ENCODE data around the gene BCAS3.

BCAS3 gene

DNA sequence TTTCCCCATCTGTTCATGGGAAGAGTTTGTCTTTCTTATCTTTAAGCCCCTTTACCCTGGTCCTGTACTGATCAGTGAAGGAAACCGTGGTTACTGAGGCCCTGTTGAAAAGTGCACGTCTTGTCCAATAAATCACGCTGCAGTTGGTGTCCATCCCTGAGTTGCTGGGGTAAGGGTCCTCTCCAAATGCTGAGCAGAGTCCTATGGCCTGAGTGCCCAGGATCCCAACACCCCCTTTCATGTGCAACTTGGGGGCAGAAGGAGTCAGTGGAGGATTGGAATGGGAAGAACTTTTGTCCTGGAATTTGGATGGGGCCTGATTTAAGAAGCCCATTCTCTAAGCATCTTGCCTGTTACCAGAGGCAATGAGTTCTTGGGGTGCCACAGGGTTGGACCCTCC, 715.0 kb downstream of the BCAS3 start:
- no peak for DNase-seq

DNA sequence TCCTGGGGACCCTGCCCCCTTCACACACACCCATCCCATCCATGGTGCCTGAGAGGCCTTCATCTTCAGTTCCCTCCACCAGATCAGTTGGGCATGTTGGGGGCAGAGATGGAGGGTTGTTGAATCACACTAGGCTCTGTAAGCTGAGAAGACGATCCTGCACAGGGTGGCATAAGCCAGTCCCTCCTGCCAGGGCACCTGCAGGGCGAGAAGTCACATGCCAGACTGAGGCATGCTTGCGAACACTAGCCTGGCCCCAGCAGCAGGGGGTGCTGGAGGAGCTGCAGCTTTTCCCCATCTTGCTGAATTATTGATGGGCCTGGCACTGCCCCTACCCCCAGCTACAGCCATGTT, 715.9 kb downstream of the BCAS3 start:
- no peak for DNase-seq

GRCh38 chr17:61393904-61394629, 716.4 kb downstream of the BCAS3 start:
- DNase-seq: no peak

DNA sequence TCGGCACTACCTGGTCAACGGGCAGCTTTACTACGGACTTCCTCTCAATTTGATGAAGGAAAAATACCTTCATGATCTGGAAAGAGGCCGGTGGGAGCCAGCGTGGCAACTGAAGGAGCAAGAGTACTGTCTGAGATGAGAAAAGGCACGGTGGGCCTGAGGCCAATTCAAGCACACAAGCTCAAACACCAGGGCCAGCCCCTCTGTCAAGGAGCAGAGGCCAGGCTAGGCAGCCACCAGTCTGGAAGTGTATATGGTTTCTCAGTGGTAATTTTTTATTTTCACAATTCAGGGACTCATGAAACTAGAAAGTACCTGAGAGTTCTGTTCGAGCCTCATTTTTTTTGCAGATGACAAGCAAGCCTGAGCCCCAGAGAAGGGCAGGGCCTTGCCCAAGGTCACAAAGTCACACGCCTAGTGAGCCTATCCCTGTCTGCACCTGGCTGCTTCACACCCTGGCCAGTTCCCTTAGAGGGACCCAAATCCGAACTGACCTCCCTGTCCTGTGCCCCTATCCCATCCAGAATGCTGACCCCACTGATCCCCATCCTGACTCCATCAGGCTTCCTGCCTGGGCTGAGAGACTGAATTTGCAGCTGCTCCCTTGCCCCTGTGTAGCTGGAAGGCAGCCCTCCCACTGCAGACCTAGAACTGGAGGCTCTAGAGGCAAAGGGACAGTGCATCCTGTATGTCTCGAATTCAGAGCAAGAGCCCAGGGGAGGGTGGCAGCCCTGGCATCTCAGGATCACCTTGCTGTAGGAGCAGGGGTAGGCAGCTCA, 717.2 kb downstream of the BCAS3 start:
- DNase-seq: no peak

GRCh38 chr17:61395409-61395982, 717.8 kb downstream of the BCAS3 start:
- DNase-seq: no peak

GRCh38 chr17:61395983-61396585, 718.4 kb downstream of the BCAS3 start:
- DNase-seq: no peak

GRCh38 chr17:61396586-61397085, 719.0 kb downstream of the BCAS3 start:
- no peak for DNase-seq

DNA sequence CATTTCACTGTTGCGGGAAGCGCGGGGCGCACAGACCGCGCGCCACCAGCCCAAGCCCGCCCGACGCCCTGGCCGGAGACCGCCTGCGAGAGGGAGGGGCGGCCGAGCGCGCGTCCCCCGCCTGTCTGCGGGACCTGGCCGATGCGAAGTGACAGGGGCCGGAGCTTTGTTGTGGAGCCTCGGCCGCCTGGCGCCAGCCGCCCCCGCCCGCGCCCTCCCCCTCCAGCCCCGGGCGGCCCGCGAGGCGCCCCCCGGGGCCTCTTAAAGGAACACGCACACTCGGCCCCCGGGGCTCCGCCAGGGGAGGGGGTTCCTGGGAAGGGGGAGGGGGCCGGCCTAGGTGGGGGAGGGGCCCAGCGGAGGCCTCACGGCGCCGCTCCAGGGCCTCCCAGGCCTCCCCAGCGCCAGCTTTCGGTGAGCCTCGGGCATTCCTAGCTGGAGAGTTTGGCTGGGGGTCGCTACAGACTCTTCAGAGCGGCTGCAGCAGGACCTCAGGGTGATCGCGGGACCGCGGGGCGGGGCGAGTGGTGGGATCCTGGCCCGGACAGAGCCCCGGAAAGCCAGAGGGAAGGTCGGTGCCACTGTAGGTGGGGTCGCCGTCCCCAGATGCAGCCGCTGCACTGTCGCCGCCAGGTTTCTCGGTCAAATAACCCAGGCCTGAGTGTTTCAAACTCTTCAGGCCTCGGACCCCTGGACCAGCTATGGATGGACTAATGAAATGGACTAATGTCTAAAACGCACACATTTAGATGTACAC, 719.6 kb downstream of the BCAS3 start:
- no peak for DNase-seq

GRCh38 chr17:61398721-61399130, 721.1 kb downstream of the BCAS3 start:
- DNase-seq: no peak

GRCh38 chr17:61399131-61400065, 721.7 kb downstream of the BCAS3 start, which contains the start of gene TBX2:
Gene TBX2, plus strand, starts transcription at chr17:61399843. Its CDS starts 334 bp downstream, at chr17:61400177.
- DNase-seq: no peak

DNA sequence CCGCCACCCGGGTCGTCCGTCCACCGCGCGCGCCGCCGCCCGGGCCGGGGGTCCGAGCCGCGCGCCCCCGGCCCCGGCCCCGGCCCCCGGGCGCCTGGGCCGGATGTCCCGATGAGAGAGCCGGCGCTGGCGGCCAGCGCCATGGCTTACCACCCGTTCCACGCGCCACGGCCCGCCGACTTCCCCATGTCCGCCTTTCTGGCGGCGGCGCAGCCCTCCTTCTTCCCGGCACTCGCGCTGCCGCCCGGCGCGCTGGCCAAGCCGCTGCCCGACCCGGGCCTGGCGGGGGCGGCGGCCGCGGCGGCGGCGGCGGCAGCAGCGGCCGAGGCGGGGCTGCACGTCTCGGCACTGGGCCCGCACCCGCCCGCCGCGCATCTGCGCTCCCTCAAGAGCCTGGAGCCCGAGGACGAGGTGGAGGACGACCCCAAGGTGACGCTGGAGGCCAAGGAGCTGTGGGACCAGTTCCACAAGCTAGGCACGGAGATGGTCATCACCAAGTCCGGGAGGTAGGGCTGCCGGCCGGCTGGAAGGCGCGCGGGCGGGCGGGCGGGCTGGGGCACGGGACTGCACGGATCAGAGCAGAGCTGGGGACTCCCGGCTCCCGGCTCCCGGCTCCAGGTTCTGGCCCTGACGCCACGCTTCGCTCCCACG, 722.5 kb downstream of the BCAS3 start:
- no peak for DNase-seq

GRCh38 chr17:61400717-61401388, 723.2 kb downstream of the BCAS3 start:
- DNase-seq: no peak

GRCh38 chr17:61401389-61402072, 723.9 kb downstream of the BCAS3 start:
- no peak for DNase-seq

DNA sequence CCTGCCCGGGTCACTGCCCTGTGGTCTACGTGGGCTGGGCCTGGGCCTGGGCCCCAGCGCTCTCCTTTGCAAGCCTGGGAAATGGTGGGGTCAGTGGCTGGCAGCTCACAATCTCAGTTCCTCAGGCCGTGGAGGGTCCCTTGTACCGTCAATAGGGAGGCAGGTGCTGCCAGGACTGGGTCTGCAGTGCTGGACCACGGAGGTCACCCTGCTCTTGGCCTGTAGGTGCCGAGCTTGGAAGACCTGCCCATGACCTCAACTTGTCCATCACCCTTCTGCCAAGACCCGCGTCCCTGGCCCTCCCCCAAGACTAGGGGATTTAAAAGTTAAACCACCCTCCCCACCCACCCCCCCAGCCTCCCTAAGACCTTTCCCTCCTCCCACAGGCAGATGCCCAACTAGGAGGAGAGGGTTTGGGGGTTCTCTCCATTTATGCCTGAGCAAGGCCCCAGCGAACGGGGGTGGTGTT, 724.5 kb downstream of the BCAS3 start:
- no peak for DNase-seq

DNA sequence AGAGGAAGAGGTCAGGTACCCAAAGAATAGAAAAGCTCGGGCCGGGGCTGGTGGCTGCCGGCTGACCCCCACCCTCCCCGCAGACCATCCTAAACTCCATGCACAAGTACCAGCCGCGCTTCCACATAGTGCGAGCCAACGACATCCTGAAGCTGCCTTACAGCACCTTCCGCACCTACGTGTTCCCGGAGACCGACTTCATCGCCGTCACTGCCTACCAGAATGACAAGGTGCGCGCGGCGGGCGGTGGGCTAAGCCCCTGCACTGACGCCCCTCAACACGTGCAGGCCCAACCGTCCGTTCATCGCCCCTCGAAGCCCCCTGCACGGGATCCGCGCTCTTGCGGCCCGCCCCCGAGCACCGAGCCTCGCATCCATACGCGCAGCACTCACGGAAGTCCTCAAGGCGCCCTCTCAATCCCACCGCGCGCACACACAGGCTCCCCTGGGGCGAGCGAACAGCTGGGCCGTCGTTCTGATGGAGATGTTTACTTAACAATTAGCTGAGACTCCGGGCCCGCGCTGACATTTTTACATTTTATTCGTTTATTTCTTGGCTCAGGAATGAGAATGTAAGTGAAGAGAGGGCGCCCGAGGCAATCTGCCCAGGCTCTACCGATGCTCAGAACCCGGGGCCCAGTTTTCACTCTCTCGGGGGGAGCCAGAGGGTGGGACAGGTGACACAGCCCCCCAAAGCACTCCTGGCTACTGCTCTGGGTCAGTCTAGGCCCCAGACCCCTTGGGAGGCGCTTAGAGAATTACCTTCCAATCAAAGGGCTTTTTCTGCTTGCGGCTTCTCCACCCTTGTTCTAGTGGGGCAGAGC, 725.5 kb downstream of the BCAS3 start:
- DNase-seq: no peak

GRCh38 chr17:61403801-61404662, 726.4 kb downstream of the BCAS3 start:
- DNase-seq: no peak

- DNase-seq: no peak
Measured at GRCh38 chr17:61404663-61404912, 726.9 kb downstream of the BCAS3 start.
